Ovary (tissue), 9 donors: ENCODE measurements around the gene COL26A1. TPM values are rescaled to one million over a fixed set of nuclear protein-coding genes. Genes with fewer than 3 reads are reported as not detected.

Source experiments
- DNase-seq, 5 donors: peaks; one replicate each; pipeline ENCODE4 v3.0.0-alpha.2; 2019 to 2020
- H3K27ac ChIP-seq, 2 donors: fragments of 200-600 bp; one replicate each; pipeline versions ENCODE4 v1.5.1 to v1.8.0; 2019 to 2022
- H3K27me3 ChIP-seq: fragments of 200-600 bp; one replicate; pipeline ENCODE4 v1.8.0; 2022
- H3K36me3 ChIP-seq: fragments of 200-600 bp; sonication (generic); one replicate; pipeline ENCODE4 v1.5.1; 2019
- H3K4me1 ChIP-seq: one replicate; pipeline ENCODE4 v1.8.1; 2013; ENCODE audit warnings: mild to moderate bottlenecking, moderate library complexity; ENCODE audit not compliant: insufficient read depth
- H3K4me3 ChIP-seq: fragments of 200-600 bp; sonication (generic); one replicate; pipeline ENCODE4 v1.5.1; 2017
- H3K9me3 ChIP-seq, 2 donors: fragments of 200-600 bp in 1 of 2; sonication (generic) in 1 of 2; one replicate each; pipeline versions ENCODE4 v1.5.1 to v1.8.1; 2013 to 2019; ENCODE audit warnings: mild to moderate bottlenecking in 1 of 2, moderate library complexity in 1 of 2
- EP300 ChIP-seq: sonication (generic); formaldehyde crosslinking; IDR thresholded peaks from one replicate; pipeline ENCODE4 v1.6.1; 2017; ENCODE audit warnings: antibody characterized with exemption
- POLR2A ChIP-seq: fragments of 450-650 bp; IDR thresholded peaks from one replicate; pipeline ENCODE4 v1.6.1; 2017; ENCODE audit warnings: antibody characterized with exemption, mild to moderate bottlenecking, moderate library complexity
- WGBS, 3 donors: extraction: QIAGEN DNeasy Blood & Tissue Kit in 1 of 3; methylation state at CpG; one replicate each; pipeline versions ENCODE4 v1.1.5 to v1.1.7; 2013 to 2017; 5-methylcytosine and 5-hydroxymethylcytosine counted together
- intact Hi-C, 4 donors: fragments of 100-400 bp; cut with DNase I; formaldehyde crosslinking; loops; one replicate each; pipeline versions ENCODE4 v1.11.0 to v1.15.1; 2022 to 2023
- polyA plus RNA-seq, 2 donors: library from polyadenylated mRNA; stranded (reverse); fragments of 200-250 nt in 1 of 2; fragments of 350-450 nt in 1 of 2; fragmentation: Illumina TruSeq in 1 of 2; extraction: RNeasy Lipid Tissue Mini Kit (QIAGEN cat#74804) in 1 of 2; gene quantifications; one replicate each; pipeline ENCODE4 v1.2.3, GENCODE V29; 2013 to 2014
- total RNA-seq, 7 donors: library from RNA; depleted of rRNA in 2 of 7; stranded (reverse); fragments of >200 nt in 2 of 7; fragmentation: NEBNext Ultra II Directional in 3 of 7; extraction: Animal tissue kit (Norgen Biotek cat#: 25700) in 3 of 7; gene quantifications; one replicate each; pipeline versions ENCODE4 v1.1.0 to v1.2.4, GENCODE V29; 2016 to 2023
- TF ChIP-seq, protein P1 (sequence below), 3 donors: fragments of 450-650 bp in 2 of 3; fragments of 200-600 bp in 1 of 3; IDR thresholded peaks; one replicate each; pipeline versions ENCODE4 v1.5.1 to v1.8.0; 2016 to 2022; ENCODE audit warnings: antibody characterized with exemption in 3 of 3, mild to moderate bottlenecking in 1 of 3
- donor health status: DM: no; HTN: no; CAD: no; lungs with moderate emphysema.
- donor health status: DM: no; HTN: no; CAD: no.
- donor health status: Bipolar disorder and iron deficiency.
- donor health status: DM: yes; HTN: yes; CAD: no.
- donor health status: DM: no; HTN: no; CAD: no.
- donor health status: DM: yes; HTN: yes; CAD: no.

The COL26A1 gene
- total and polyA plus RNA-seq, 9 donors = 0.17 to 2.3 (median 0.40) TPM

DNA sequence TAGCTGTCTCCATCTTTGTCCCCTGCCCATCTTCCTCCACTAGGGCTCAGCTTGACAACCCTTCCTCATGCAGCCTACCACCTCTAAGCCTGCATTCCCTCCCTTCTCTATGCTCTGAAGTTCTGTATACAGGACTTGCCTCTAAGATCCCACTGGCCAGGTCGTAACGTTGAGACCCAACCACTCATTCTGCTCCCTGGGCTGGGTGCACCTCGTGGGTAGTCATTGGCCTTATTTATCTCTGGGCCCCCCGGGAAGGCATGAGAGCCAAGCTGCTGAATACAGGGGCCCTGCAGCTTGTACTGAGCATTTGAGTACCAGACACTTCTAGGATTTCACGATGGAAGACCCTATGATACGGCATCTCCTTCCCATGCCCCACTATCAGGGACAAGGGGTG, 235.3 kb downstream of the COL26A1 start:
- Histone ChIP-seq H3K27ac (no peak overlapping the region), H3K9me3 (no peaks in the 10 kb centered on the region), H3K4me3 (no peak overlapping the region), H3K27me3 (no peaks in the 10 kb centered on the region), H3K36me3 (no peaks in the 10 kb centered on the region), H3K4me1 (no peaks in the 10 kb centered on the region)
- 66 to 87% (median 77%) methylated on average over 6 of the region's 6 CpGs for whole genome bisulfite sequencing, 3 donors
- no peak for TF ChIP-seq POLR2A
- no peak for TF ChIP-seq EP300
- no peak for DNase-seq
- intact Hi-C loops = no loop called here

DNA sequence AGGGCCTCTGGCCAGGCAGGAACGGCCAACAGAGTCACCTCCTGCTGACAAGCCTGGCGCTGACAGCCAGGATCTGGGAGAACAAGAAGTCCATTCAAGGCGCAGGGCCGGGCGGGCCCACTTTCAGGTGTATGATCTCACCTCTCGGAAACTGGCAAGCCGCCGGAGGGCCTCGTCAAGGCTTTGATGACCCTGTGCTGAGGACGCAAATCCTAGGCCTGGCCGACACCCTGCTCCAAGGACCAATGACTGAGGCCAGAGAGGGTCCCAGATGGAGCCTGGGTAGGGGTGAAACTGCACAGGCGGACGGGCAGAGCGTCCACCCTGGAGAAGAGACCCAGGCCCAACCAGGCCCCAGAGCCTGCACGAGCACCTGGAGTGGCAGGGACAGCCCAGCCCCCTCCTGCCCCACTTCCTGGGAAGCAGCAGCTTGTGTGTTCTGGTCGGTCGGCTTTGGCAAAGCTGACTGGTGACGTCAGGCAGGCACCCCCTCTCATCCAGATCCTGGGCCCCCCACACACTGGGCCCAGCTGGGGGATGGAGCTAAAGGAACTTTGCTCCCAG, 235.8 kb downstream of the COL26A1 start:
- no peak overlapping the region for H3K27ac ChIP-seq
- WGBS, 3 donors = 80 to 86% (median 84%) methylated on average over 17 to 18 of the region's 18 CpGs
- no peaks in the 10 kb centered on the region for H3K4me1 ChIP-seq
- TF ChIP-seq, protein P1, sequence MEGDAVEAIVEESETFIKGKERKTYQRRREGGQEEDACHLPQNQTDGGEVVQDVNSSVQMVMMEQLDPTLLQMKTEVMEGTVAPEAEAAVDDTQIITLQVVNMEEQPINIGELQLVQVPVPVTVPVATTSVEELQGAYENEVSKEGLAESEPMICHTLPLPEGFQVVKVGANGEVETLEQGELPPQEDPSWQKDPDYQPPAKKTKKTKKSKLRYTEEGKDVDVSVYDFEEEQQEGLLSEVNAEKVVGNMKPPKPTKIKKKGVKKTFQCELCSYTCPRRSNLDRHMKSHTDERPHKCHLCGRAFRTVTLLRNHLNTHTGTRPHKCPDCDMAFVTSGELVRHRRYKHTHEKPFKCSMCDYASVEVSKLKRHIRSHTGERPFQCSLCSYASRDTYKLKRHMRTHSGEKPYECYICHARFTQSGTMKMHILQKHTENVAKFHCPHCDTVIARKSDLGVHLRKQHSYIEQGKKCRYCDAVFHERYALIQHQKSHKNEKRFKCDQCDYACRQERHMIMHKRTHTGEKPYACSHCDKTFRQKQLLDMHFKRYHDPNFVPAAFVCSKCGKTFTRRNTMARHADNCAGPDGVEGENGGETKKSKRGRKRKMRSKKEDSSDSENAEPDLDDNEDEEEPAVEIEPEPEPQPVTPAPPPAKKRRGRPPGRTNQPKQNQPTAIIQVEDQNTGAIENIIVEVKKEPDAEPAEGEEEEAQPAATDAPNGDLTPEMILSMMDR (IDR thresholded peaks at IDR 0.05) = no peak
- TF ChIP-seq EP300 = no peak
- no peak for TF ChIP-seq POLR2A
- intact Hi-C loops = no loop called here
- H3K4me3 ChIP-seq = no peak overlapping the region
- no peak for DNase-seq
- no peaks in the 10 kb centered on the region for H3K36me3 ChIP-seq
- no peaks in the 10 kb centered on the region for H3K9me3 ChIP-seq
- H3K27me3 ChIP-seq = no peaks in the 10 kb centered on the region

DNA sequence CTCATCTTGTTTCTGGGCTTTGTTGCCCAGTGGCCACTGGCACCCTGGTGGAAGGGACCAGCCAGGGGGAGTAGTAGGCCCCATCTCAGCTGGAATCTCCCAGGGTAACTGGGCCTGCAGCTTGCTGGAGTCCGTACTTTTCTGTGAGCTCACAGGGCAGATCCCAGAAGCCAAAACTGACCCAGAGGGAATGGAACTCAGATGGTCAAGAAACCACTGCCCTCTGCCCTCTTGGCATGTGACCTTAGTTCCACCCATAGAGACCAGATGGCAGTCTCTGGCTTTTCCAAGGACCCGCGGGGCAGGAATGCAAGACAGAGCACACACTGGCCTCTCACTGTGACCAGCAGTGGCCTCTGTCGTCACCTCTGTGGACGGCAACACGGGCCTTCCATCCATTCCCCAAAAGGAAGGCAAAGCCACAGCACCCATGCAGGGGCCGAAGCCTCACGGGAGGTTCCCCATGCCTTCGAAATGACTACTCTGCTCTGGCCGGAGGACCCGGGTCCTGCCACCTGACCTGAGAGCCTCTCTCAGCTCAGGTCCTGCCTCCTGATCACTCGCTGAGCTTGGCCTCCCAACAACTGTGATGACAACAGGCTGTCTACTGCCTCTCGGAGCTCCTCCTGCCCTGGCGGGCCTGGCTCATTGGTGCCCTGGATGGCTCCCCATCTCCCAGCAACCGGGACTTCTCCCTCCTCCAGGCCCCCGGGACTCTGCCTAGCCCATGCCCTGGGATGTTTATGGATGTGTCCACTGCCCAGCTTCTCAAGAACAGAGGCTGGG, 236.5 kb downstream of the COL26A1 start:
- intact Hi-C loops = no loop called here
- TF ChIP-seq EP300 (no peak), POLR2A (no peak)
- TF ChIP-seq, protein P1 (IDR thresholded peaks at IDR 0.05) = no peak
- Histone ChIP-seq H3K4me1 (no peaks in the 10 kb centered on the region), H3K9me3 (no peaks in the 10 kb centered on the region), H3K36me3 (no peaks in the 10 kb centered on the region), H3K27ac (no peak overlapping the region), H3K27me3 (no peaks in the 10 kb centered on the region), H3K4me3 (no peak overlapping the region)
- DNase-seq = no peak
- WGBS, 3 donors = 68 to 79% (median 77%) methylated on average over 14 to 16 of the region's 16 CpGs

DNA sequence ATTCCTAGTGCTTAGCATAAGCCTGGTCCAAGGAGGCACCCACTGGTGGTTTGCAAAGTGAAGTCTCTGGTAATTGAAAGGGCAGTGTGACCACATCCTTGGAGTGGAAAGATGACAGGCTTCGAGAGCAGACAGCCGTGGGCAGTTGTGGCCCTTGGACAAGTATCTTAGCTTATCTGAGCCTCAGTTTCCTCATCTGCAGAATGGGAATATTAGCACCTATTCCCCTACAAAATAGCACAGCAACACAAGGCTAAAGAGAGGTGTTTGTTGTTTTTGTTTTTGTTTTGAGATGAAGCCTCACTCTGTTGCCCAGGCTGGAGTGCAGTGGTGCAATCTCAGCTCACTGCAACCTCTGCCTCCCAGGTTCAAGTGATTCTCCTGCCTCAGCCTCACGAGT, 237.1 kb downstream of the COL26A1 start:
- H3K4me1 ChIP-seq = no peaks in the 10 kb centered on the region
- no peak overlapping the region for H3K27ac ChIP-seq
- no peak for DNase-seq
- no peaks in the 10 kb centered on the region for H3K9me3 ChIP-seq
- H3K36me3 ChIP-seq = no peaks in the 10 kb centered on the region
- intact Hi-C loops = loop anchor here in 3 of 4 donors (5.0 to 10.0 kb wide), 3 partner anchors 215 to 675 kb away; partner anchors contain the start of gene CUX1 (in 1 of the 3)
- TF ChIP-seq, protein P1 (IDR thresholded peaks at IDR 0.05) = no peak
- no peak overlapping the region for H3K4me3 ChIP-seq
- WGBS, 3 donors = 89 to 96% (median 92%) methylated on average over 3 of the region's 3 CpGs
- H3K27me3 ChIP-seq = no peaks in the 10 kb centered on the region

DNA sequence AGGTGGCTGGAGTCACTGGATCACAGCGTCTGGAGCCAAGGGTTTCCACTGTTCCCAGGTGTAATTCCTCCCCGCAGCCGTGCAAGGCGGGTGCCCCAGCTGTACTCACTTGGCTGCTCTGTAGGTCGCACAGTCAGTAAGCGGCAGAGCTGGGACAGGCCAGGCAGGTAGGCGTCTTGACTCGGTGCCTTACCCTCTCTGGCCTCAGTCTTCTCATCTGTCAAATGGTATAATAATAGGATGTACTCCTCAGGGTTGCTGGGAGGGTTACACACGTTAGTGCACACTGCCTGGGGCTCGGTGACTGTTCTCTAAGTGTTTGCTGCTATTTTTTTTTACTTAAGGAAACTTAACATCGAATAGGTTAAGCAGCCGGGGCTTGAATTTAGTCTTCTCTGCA, 239.4 kb downstream of the COL26A1 start:
- Histone ChIP-seq H3K4me1 (no peaks in the 10 kb centered on the region), H3K36me3 (no peaks in the 10 kb centered on the region), H3K4me3 (no peak overlapping the region), H3K27me3 (no peaks in the 10 kb centered on the region), H3K9me3 (no peaks in the 10 kb centered on the region), H3K27ac (no peak overlapping the region)
- no peak for DNase-seq
- TF ChIP-seq POLR2A (no peak), EP300 (no peak)
- TF ChIP-seq, protein P1 (IDR thresholded peaks at IDR 0.05) = no peak
- 50 to 59% (median 51%) methylated on average over 12 of the region's 12 CpGs for WGBS, 3 donors
- intact Hi-C loops = loop anchor here in 3 of 4 donors (5.0 to 10.0 kb wide), 3 partner anchors 213 to 673 kb away; partner anchors contain the start of gene CUX1 (in 1 of the 3)
